ENCODE data around the gene CDH18. TPM values are rescaled to one million over a fixed set of nuclear protein-coding genes. Genes with fewer than 3 reads are reported as not detected.

Gene CDH18
- total and polyA plus RNA-seq, 2 of the 4 experiments (the other 2 are of a cell fraction), result 0.24 to 1.1 TPM

DNA sequence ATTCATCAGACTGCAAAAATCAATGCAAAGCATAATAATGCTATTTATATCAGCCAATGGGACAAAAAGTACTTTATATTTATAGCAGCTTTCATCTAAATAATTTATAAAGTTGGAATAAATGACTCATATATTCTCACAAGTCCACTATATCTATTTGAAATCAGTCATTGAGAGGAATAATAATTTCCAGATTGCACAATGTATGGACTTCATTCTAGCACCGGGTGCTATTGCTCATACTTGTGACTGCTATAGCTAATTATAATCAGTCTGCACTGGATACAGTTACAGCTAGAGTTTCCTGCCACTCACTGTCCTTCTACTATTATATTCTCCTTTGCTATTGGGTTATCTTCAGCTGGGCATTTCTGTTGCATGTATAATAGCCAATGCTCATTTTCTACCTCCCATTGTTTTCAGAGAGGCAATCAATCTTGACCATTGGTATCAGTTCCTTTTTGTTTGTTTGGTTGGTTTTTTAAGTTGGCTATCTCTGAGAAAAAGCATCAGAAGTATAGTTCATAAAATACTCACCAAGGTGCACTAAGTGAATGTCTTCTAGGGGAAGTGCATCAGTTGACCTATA lies 1.9 kb downstream of the CDH18 start:
- no peaks in the 10 kb centered on the region for H4K20me1 ChIP-seq (ENCODE audit: insufficient read depth, low read length)
- H4K91ac ChIP-seq (ENCODE audit: insufficient read depth, low read depth, low read length), result no peak overlapping the region
- no peaks in the 10 kb centered on the region for H3K36me3 ChIP-seq (ENCODE audit: control insufficient read depth, insufficient read depth, low read length)
- H3K14ac ChIP-seq (replicated peaks; ENCODE audit: low read depth, low read length), result no peak overlapping the region
- in situ Hi-C loops (cut with MboI; ENCODE audit: low sequenced_read_pairs) (no loop called here), intact Hi-C loops (cut with micrococcal nuclease) (no loop called here), dilution Hi-C loops (cut with HindIII; ENCODE audit: low sequenced_read_pairs, unreplicated experiment) (no loop called here)
- no peak overlapping the region for H3K4me2 ChIP-seq (ENCODE audit: low read depth, low read length)
- no peak overlapping the region for H3K18ac ChIP-seq (ENCODE audit: low read depth, low read length)
- no peak overlapping the region for H2BK20ac ChIP-seq (ENCODE audit: low read depth, low read length)
- H2BK120ac ChIP-seq (ENCODE audit: low read depth, low read length), result no peak overlapping the region
- no peak overlapping the region for H2AFZ ChIP-seq (replicated peaks; ENCODE audit: low read length, poor library complexity)
- H3K79me1 ChIP-seq (ENCODE audit: low read depth in 1 of 2, low read length in 2 of 2), result no peaks in the 10 kb centered on the region
- H2BK5ac ChIP-seq (ENCODE audit: low read depth, low read length, poor library complexity, severe bottlenecking), result no peak overlapping the region
- H3K27me3 ChIP-seq (ENCODE audit: control insufficient read depth, insufficient read depth, low read length), result peaks cover 3% of the 10 kb centered on the region; the same call in 1 of the 2 replicates
- H4K8ac ChIP-seq (ENCODE audit: low read depth in 2 of 2, low read length in 2 of 2), result no peak overlapping the region
- ATAC-seq (ENCODE audit: low read depth) (no peak), DNase-seq (no peak)
- H3K56ac ChIP-seq (ENCODE audit: extremely low read depth, insufficient read depth, low read length), result no peak overlapping the region
- H3K27ac ChIP-seq (ENCODE audit: insufficient read depth, low read length), result no peak overlapping the region
- no CpG with 5 or more reads among the region's 1 CpG for WGBS, 2 experiments (ENCODE audit: extremely low coverage in 2 of 2, insufficient read length in 1 of 2)
- no peak overlapping the region for H4K5ac ChIP-seq (ENCODE audit: low read depth, low read length)
- H3K4me3 ChIP-seq (ENCODE audit: insufficient read depth, low read depth, low read length), result no peak overlapping the region
- H3K9me3 ChIP-seq (ENCODE audit: control insufficient read depth, insufficient read depth, low read length), result no peaks in the 10 kb centered on the region
- ChIA-PET POLR2A (ENCODE audit: unreplicated experiment) (no interaction called here), CTCF (no interaction called here)
- no peak overlapping the region for H2AK5ac ChIP-seq (ENCODE audit: low read depth, low read length)
- H2BK15ac ChIP-seq (ENCODE audit: low read depth, low read length), result no peak overlapping the region
- no peak overlapping the region for H2AK9ac ChIP-seq (replicated peaks; ENCODE audit: low read depth, low read length, poor library complexity)
- peak; percentile 49; the same call in 1 of the 2 replicates for TF ChIP-seq CEBPB (IDR thresholded peaks at IDR 0.05; ENCODE audit: low read depth, low read length)
- TF ChIP-seq RFX5 (IDR thresholded peaks at IDR 0.05; ENCODE audit: low read depth, low read length), result no peak
- no TSS peak for BruUV-seq (replicated peaks)
- H3K9ac ChIP-seq (ENCODE audit: low read depth, low read length), result no peak overlapping the region
- no peaks in the 10 kb centered on the region for H3K9me1 ChIP-seq (ENCODE audit: insufficient read depth, low read length)
- no peak overlapping the region for H3K23ac ChIP-seq (ENCODE audit: low read depth, low read length)
- H3K4ac ChIP-seq (ENCODE audit: low read depth, low read length), result no peak overlapping the region
- H3K4me1 ChIP-seq (ENCODE audit: control insufficient read depth, insufficient read depth, low read length), result no peaks in the 10 kb centered on the region
